Ovary (tissue), 9 donors: ENCODE results near the gene GSTA2. TPM values are rescaled to one million over a fixed set of nuclear protein-coding genes. Genes with fewer than 3 reads are reported as not detected.
"Not testable (repeated sequence)": the region's sequence is repeated elsewhere in the genome, so short reads cannot be mapped to it uniquely, and the experiment has no call there.

ENCODE experiments used
- DNase-seq, 5 donors: peaks; one replicate each; pipeline ENCODE4 v3.0.0-alpha.2; 2019 to 2020
- H3K27ac ChIP-seq, 2 donors: fragments of 200-600 bp; one replicate each; pipeline versions ENCODE4 v1.5.1 to v1.8.0; 2019 to 2022
- H3K27me3 ChIP-seq: fragments of 200-600 bp; one replicate; pipeline ENCODE4 v1.8.0; 2022
- H3K36me3 ChIP-seq: fragments of 200-600 bp; sonication (generic); one replicate; pipeline ENCODE4 v1.5.1; 2019
- H3K4me1 ChIP-seq: one replicate; pipeline ENCODE4 v1.8.1; 2013; ENCODE audit warnings: mild to moderate bottlenecking, moderate library complexity; ENCODE audit not compliant: insufficient read depth
- H3K4me3 ChIP-seq: fragments of 200-600 bp; sonication (generic); one replicate; pipeline ENCODE4 v1.5.1; 2017
- H3K9me3 ChIP-seq, 2 donors: fragments of 200-600 bp in 1 of 2; sonication (generic) in 1 of 2; one replicate each; pipeline versions ENCODE4 v1.5.1 to v1.8.1; 2013 to 2019; ENCODE audit warnings: mild to moderate bottlenecking in 1 of 2, moderate library complexity in 1 of 2
- CTCF ChIP-seq, 3 donors: fragments of 450-650 bp in 2 of 3; fragments of 200-600 bp in 1 of 3; IDR thresholded peaks; one replicate each; pipeline versions ENCODE4 v1.5.1 to v1.8.0; 2016 to 2022; ENCODE audit warnings: antibody characterized with exemption in 3 of 3, mild to moderate bottlenecking in 1 of 3
- EP300 ChIP-seq: sonication (generic); formaldehyde crosslinking; IDR thresholded peaks from one replicate; pipeline ENCODE4 v1.6.1; 2017; ENCODE audit warnings: antibody characterized with exemption
- POLR2A ChIP-seq: fragments of 450-650 bp; IDR thresholded peaks from one replicate; pipeline ENCODE4 v1.6.1; 2017; ENCODE audit warnings: antibody characterized with exemption, mild to moderate bottlenecking, moderate library complexity
- WGBS, 3 donors: extraction: QIAGEN DNeasy Blood & Tissue Kit in 1 of 3; methylation state at CpG; one replicate each; pipeline versions ENCODE4 v1.1.5 to v1.1.7; 2013 to 2017; 5-methylcytosine and 5-hydroxymethylcytosine counted together
- intact Hi-C, 4 donors: fragments of 100-400 bp; cut with DNase I; formaldehyde crosslinking; loops; one replicate each; pipeline versions ENCODE4 v1.11.0 to v1.15.1; 2022 to 2023
- polyA plus RNA-seq, 2 donors: library from polyadenylated mRNA; stranded (reverse); fragments of 200-250 nt in 1 of 2; fragments of 350-450 nt in 1 of 2; fragmentation: Illumina TruSeq in 1 of 2; extraction: RNeasy Lipid Tissue Mini Kit (QIAGEN cat#74804) in 1 of 2; gene quantifications; one replicate each; pipeline ENCODE4 v1.2.3, GENCODE V29; 2013 to 2014
- total RNA-seq, 7 donors: library from RNA; depleted of rRNA in 2 of 7; stranded (reverse); fragments of >200 nt in 2 of 7; fragmentation: NEBNext Ultra II Directional in 3 of 7; extraction: Animal tissue kit (Norgen Biotek cat#: 25700) in 3 of 7; gene quantifications; one replicate each; pipeline versions ENCODE4 v1.1.0 to v1.2.4, GENCODE V29; 2016 to 2023
- donor health status: DM: no; HTN: no; CAD: no; lungs with moderate emphysema.
- donor health status: DM: no; HTN: no; CAD: no.
- donor health status: Bipolar disorder and iron deficiency.
- donor health status: DM: yes; HTN: yes; CAD: no.
- donor health status: DM: no; HTN: no; CAD: no.
- donor health status: DM: yes; HTN: yes; CAD: no.

Gene GSTA2
- total and polyA plus RNA-seq, 9 donors = 0.46 to 2.0 (median 0.54) TPM; not detected in 4

DNA sequence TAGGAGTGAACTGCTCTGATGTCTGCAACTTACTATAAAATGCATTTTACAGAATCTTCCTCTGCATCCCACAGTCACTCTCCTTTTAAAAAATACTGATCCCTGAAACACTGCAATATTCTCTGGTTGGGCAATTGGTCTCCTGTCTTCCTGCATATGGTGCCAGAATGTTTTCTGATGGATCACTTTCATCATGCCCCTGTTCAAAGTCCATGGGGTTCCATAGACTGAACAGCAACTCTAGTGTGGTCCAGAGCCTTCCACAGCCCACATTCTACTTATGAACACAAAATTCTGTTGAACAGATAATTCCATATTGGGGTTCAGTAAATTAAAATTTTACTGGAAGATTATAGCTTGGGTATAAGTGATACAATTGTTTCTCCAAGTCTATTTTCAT lies 11.0 kb downstream of the GSTA2 start:
- Histone ChIP-seq H3K36me3 (no peaks in the 10 kb centered on the region), H3K4me3 (no peak overlapping the region), H3K4me1 (no peaks in the 10 kb centered on the region), H3K27me3 (no peaks in the 10 kb centered on the region), H3K9me3 (no peaks in the 10 kb centered on the region), H3K27ac (no peak overlapping the region)
- no peak for DNase-seq
- intact Hi-C loops = no loop called here
- TF ChIP-seq POLR2A (no peak), EP300 (no peak), CTCF (IDR thresholded peaks at IDR 0.05) (no peak)

DNA sequence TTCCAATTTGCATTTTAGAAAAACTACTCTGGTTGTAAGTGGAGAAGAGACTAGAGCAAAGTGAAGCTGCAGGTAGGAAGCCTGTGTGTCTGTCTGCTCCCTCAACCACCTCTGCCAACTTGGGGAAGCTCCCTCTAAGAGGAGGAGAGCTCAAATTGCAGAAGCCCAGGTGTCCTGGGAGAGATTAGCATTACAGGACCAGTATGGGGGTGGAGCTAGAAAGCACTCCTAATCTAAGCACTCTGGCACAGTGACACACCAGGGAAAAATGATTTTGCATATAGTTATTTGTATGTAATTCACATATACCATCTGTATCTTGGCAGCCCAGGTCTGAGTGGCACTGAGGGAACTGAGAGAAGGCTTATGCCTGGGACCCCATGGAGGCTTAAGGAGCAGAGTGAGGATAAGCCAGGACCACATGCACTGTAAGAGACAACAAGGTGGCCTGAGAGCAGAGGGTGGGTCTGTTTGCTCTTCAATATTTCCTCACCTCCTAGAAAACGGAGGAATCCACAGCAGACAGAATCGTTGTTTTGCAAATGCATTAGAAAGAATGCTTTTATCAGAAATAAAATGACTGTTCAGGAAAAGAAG lies 13.6 kb downstream of the GSTA2 start:
- intact Hi-C loops = no loop called here
- DNase-seq = no peak
- no peaks in the 10 kb centered on the region for H3K4me1 ChIP-seq
- H3K27me3 ChIP-seq = no peaks in the 10 kb centered on the region
- TF ChIP-seq POLR2A = no peak
- TF ChIP-seq EP300 = no peak
- TF ChIP-seq CTCF (IDR thresholded peaks at IDR 0.05) = no peak
- 20 to 34% (median 24%) methylated on average over 2 of the region's 2 CpGs for WGBS, 3 donors
- H3K4me3 ChIP-seq = no peak overlapping the region
- no peaks in the 10 kb centered on the region for H3K36me3 ChIP-seq
- no peaks in the 10 kb centered on the region for H3K9me3 ChIP-seq
- no peak overlapping the region for H3K27ac ChIP-seq

GRCh38 chr6:52747301-52747700 lies 16.0 kb downstream of the GSTA2 start:
- H3K4me3 ChIP-seq, H3K9me3 ChIP-seq, H3K4me1 ChIP-seq, DNase-seq, H3K27ac ChIP-seq, H3K27me3 ChIP-seq, H3K36me3 ChIP-seq, intact Hi-C loops: not testable (repeated sequence)
- WGBS, 3 donors = 61 to 76% (median 76%) methylated on average over 3 of the region's 3 CpGs

DNA sequence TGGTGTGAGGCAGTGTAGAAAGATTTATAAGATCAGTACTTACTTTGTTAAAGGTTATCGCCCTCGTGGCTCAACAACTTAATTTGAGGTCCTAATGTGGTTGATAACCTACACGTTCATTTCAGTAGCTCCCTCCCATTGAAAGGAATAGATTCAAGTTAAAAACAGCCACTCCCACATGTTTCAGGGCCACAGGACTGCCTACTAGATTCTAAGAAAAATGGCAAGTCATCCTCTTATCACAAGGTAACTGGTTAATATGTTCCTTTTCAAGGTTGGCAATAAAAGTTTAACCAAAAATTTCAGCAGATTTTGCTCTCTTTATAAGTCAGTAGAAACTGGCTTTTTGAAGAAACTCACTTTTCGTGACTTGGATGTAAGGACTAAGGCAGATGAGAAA lies 17.1 kb downstream of the GSTA2 start:
- Histone ChIP-seq H3K36me3 (no peaks in the 10 kb centered on the region), H3K4me1 (no peaks in the 10 kb centered on the region), H3K27me3 (no peaks in the 10 kb centered on the region), H3K27ac (no peak overlapping the region), H3K4me3 (no peak overlapping the region), H3K9me3 (no peaks in the 10 kb centered on the region)
- DNase-seq = no peak
- no peak for TF ChIP-seq EP300
- no peak for TF ChIP-seq CTCF (IDR thresholded peaks at IDR 0.05)
- TF ChIP-seq POLR2A = no peak
- WGBS, 3 donors = 44 to 48% (median 46%) methylated on average over 4 of the region's 4 CpGs
- intact Hi-C loops = no loop called here

- no peaks in the 10 kb centered on the region for H3K4me1 ChIP-seq
- no peak overlapping the region for H3K4me3 ChIP-seq
- no peaks in the 10 kb centered on the region for H3K27me3 ChIP-seq
- TF ChIP-seq POLR2A = no peak
- TF ChIP-seq CTCF (IDR thresholded peaks at IDR 0.05) = no peak
- no peak for TF ChIP-seq EP300
- H3K9me3 ChIP-seq = no peaks in the 10 kb centered on the region
- H3K36me3 ChIP-seq = no peaks in the 10 kb centered on the region
- no peak for DNase-seq
- intact Hi-C loops = no loop called here
- H3K27ac ChIP-seq = no peak overlapping the region
- WGBS, 3 donors = 28 to 37% (median 30%) methylated on average over 1 of the region's 1 CpG
These were observed 17.5 kb downstream of the GSTA2 start for GRCh38 chr6:52745764-52746201.
